ENCODE data around the gene FLNB.
"Not testable (repeated sequence)": the region's sequence is repeated elsewhere in the genome, so short reads cannot be mapped to it uniquely, and the experiment has no call there.

Gene FLNB

GRCh38 chr3:57978316-57978715 is 29.9 kb upstream of the FLNB start:
- in situ Hi-C loops (cut with HindIII; ENCODE audit: low sequenced_read_pairs) = no loop called here

GRCh38 chr3:57980416-57980815 is 27.8 kb upstream of the FLNB start:
- in situ Hi-C loops (cut with HindIII; ENCODE audit: low sequenced_read_pairs) = no loop called here

- in situ Hi-C loops (cut with HindIII; ENCODE audit: low sequenced_read_pairs) = no loop called here
These were observed 26.6 kb upstream of the FLNB start for GRCh38 chr3:57981483-57982087.

- in situ Hi-C loops (cut with HindIII; ENCODE audit: low sequenced_read_pairs) = no loop called here
These were observed 25.5 kb upstream of the FLNB start for GRCh38 chr3:57982561-57983243.

GRCh38 chr3:57983734-57984518 is 24.3 kb upstream of the FLNB start:
- in situ Hi-C loops (cut with HindIII; ENCODE audit: low sequenced_read_pairs) = no loop called here

DNA sequence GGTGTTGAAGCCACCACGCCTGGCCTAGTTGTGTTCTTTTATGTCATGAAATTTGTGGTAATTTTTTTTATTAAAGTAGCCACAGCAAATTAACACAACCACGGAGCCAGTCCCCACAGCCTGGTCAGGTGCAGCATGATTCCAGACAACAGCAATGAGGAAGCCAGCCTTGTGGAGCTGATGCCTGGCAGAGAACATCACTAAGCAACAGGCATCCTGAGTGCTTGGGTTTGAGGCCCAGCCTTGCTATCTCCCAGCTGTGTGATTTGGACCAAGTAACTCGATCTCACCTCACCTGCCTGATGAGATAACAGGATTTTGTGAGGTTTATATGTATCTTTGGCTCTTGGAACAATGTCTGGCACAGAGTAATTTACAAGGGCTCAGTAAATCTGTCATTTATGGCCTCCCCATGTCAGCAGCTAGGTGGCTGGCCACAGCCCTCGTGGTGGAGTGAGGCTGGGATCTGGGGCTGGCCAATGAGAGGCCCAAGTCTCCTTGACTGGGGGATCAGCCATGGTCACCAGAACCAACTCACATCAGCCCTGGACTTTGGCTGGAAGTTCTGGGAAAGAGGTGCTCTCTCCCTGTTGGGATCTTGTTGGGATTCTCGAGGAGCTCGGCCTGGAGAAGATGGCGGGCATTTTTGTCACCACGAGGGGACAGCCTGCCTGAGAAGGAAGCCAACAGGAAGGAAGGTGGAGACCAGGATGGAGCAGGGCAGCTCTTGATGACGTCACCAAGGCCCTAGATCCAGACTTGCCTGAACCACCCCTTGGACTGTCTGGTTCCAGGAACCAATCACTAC is 22.8 kb upstream of the FLNB start:
- in situ Hi-C loops (cut with HindIII; ENCODE audit: low sequenced_read_pairs) = no loop called here

DNA sequence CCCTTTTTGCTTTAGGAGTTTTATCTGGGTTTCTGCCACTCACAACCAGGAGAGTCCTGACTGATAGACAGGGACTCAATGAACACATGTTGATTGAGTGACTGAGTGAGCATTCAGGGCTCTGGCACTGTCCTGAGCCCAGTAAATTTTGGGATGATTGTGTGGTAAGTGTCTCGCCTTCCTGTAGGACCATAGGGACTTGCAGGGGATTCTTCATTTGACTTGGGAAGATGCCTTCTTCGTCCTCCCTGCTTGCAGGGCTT is 22.3 kb upstream of the FLNB start:
- in situ Hi-C loops (cut with HindIII; ENCODE audit: low sequenced_read_pairs) = no loop called here

DNA sequence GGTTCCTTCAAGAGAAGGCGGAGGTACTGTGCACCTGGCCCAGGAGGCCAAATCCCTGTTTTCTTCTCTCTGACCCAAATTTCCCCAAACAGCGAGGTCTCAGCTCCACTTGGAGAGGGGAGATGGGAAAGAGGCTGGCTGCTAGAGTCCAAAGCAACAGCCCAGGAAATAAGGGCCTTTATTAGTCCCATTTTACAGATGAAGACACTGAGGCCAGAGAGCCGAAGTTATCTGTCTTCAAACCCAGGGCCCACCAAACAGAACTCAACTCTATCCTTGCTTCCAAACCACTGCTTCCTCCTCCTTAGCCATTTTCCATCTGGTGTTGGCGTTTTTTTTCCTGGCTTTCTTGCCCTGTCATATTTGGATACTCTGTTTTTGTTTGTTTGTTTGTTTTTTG is 22.0 kb upstream of the FLNB start:
- in situ Hi-C loops (cut with HindIII; ENCODE audit: low sequenced_read_pairs) = no loop called here

- in situ Hi-C loops (cut with HindIII; ENCODE audit: low sequenced_read_pairs) = not testable (repeated sequence)
These were observed 19.0 kb upstream of the FLNB start for GRCh38 chr3:57989198-57989597.

DNA sequence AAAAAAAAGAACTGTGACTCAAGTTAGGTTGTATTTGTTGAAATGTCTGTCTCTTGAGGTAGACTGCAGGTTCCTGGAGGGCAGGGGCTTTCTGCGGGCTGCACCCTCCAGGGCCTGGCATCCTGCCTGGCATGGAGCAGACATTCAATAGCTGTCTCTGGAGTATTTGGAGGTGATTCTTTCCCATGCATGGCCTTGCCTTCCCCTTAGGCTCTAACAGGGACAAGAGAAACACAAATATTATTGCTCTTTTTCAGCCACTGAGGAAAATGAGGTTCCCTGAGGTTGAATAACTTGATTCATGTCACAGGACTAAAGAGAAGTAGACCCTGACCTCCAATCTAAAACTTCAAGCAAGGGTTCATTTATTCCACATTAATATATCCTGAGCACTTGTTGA is 18.6 kb upstream of the FLNB start:
- in situ Hi-C loops (cut with HindIII; ENCODE audit: low sequenced_read_pairs) = no loop called here

GRCh38 chr3:57992452-57993213 is 15.6 kb upstream of the FLNB start:
- in situ Hi-C loops (cut with HindIII; ENCODE audit: low sequenced_read_pairs) = no loop called here

- in situ Hi-C loops (cut with HindIII; ENCODE audit: low sequenced_read_pairs) = no loop called here
These were observed 9.6 kb upstream of the FLNB start for GRCh38 chr3:57998366-57999283.

DNA sequence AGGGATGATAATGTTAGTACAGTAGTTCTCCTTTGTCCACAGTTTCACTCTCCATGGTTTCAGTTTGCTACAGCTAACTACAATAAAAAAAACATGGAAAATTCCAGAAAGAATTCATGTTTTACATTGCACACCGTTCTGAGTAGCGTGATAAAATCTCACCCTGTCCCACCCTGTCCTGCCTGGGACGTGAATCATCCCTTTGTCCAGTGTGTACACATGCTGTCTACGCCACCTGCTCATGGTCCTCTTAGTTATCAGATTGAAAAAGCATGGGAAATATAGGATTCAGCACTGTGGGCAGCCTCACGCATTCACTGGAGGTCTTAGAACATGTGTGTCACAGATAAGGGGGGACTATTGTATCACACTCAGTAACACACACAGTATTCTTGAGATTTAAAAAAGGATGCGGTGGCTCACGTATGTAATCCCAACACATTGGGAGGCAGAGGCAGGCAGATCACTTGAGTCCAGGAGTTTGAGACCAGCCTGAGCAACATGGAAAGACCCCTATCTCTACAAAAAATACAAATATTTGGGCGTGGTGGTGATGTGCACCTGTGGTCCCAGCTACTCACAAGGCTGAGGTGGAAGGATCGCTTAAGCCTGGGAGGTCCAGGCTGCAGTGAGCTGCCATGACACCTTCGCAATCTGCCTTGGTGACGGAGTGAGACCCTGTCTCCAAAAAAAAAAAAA is 8.7 kb upstream of the FLNB start:
- in situ Hi-C loops (cut with HindIII; ENCODE audit: low sequenced_read_pairs) = loop anchor here (10.0 kb wide), 1 partner anchor 165 kb away; no protein-coding TSS in a partner anchor

GRCh38 chr3:58000306-58001085 is 7.7 kb upstream of the FLNB start:
- in situ Hi-C loops (cut with HindIII; ENCODE audit: low sequenced_read_pairs) = loop anchor here (10.0 kb wide), 1 partner anchor 164 kb away; no protein-coding TSS in a partner anchor

GRCh38 chr3:58001086-58001467 is 7.1 kb upstream of the FLNB start:
- in situ Hi-C loops (cut with HindIII; ENCODE audit: low sequenced_read_pairs) = loop anchor here (10.0 kb wide), 1 partner anchor 164 kb away; no protein-coding TSS in a partner anchor

DNA sequence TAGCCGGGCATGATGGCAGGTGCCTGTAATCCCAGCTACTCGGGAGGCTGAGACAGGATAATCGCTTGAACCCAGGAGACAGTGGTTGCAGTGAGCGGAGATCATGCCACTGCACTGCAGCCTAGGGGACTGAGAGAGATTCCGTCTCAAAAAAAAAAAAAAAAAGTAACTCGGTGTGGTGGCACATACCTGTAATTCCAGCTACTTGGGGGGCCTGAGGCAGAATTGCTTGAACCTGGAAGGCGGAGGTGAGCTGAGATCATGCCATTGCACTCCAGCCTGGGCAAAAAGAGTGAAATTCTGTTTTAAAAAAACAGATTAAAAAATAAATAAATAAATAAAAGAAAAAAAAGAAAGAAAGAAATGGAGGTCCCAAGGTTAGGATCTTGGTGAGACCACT is 6.2 kb upstream of the FLNB start:
- in situ Hi-C loops (cut with HindIII; ENCODE audit: low sequenced_read_pairs) = loop anchor here (10.0 kb wide), 1 partner anchor 163 kb away; no protein-coding TSS in a partner anchor

GRCh38 chr3:58003093-58003492 is 5.1 kb upstream of the FLNB start:
- in situ Hi-C loops (cut with HindIII; ENCODE audit: low sequenced_read_pairs) = loop anchor here (10.0 kb wide), 1 partner anchor 162 kb away; no protein-coding TSS in a partner anchor

DNA sequence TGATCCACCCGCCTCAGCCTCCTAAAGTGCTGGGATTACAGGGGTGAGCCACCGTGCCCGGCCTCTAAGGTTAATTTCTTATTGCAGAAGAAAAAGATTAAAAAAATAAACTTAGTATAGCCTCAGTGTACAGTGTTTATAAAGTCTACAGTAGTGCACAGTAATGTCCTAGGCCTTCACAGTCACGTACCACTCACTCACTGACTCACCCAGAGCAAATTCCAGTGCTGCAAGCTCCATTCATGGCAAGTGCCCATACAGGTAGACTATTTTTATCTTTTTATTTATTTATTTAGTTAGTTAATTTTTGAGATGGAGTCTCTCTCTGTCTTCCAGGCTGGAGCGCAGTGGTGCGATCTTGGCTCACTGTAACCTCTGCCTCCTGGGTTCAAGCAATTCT is 3.2 kb upstream of the FLNB start:
- in situ Hi-C loops (cut with HindIII; ENCODE audit: low sequenced_read_pairs) = loop anchor here (10.0 kb wide), 1 partner anchor 160 kb away; no protein-coding TSS in a partner anchor
